HepG2 (cell line): ENCODE measurements around the gene C20orf144. TPM values are rescaled to one million over a fixed set of nuclear protein-coding genes. Genes with fewer than 3 reads are reported as not detected.

Experiments used
- AKAP8 ChIP-seq: sonication (generic); formaldehyde crosslinking; IDR thresholded peaks from 2 replicates; pipeline ENCODE4 v1.5.1; 2020; ENCODE audit warnings: mild to moderate bottlenecking, missing genetic modification reagents
- ATF7 ChIP-seq, 2 experiments: fragments of 450-650 bp in 1 of 2; sonication (generic) in 1 of 2; formaldehyde crosslinking in 1 of 2; IDR thresholded peaks; 2 replicates each; pipeline versions ENCODE4 v1.4.0 to v1.6.1; 2016 to 2020; ENCODE audit warnings: antibody characterized with exemption in 1 of 2, mild to moderate bottlenecking in 1 of 2, missing genetic modification reagents in 1 of 2
- FOXC1 ChIP-seq: sonication (generic); formaldehyde crosslinking; IDR thresholded peaks from 2 replicates; pipeline ENCODE4 v1.8.0; 2022; ENCODE audit warnings: mild to moderate bottlenecking, missing genetic modification reagents, borderline replicate concordance
- IRX3 ChIP-seq: sonication (generic); formaldehyde crosslinking; IDR thresholded peaks from 2 replicates; pipeline ENCODE4 v1.8.1; 2023; ENCODE audit warnings: mild to moderate bottlenecking, low read depth, missing genetic modification reagents, borderline replicate concordance
- KDM2A ChIP-seq: sonication (generic); formaldehyde crosslinking; IDR thresholded peaks from 2 replicates; pipeline ENCODE4 v1.4.0; 2020; ENCODE audit warnings: low read depth, missing genetic modification reagents, borderline replicate concordance
- POGZ ChIP-seq: sonication (generic); formaldehyde crosslinking; IDR thresholded peaks from 2 replicates; pipeline ENCODE4 v1.4.0; 2020; ENCODE audit warnings: mild to moderate bottlenecking, missing genetic modification reagents
- RBM22 ChIP-seq: fragments of 200-400 bp; formaldehyde crosslinking; optimal IDR thresholded peaks from 2 replicates; pipeline ENCODE3; 2017; ENCODE audit warnings: mild to moderate bottlenecking, low read length, moderate library complexity
- SAFB2 ChIP-seq: sonication (generic); formaldehyde crosslinking; IDR thresholded peaks from 2 replicates; pipeline ENCODE4 v1.5.1; 2020; ENCODE audit warnings: missing genetic modification reagents, low read depth, mild to moderate bottlenecking, borderline replicate concordance
- SMC3 ChIP-seq: IDR thresholded peaks from 2 replicates; pipeline ENCODE4 v1.6.1; 2011; ENCODE audit warnings: low read length, improper control_type of control experiment
- SNAI1 ChIP-seq: sonication (generic); formaldehyde crosslinking; IDR thresholded peaks from 2 replicates; pipeline ENCODE4 v1.5.0; 2020; ENCODE audit warnings: mild to moderate bottlenecking, missing genetic modification reagents, borderline replicate concordance
- ZBTB38 ChIP-seq: sonication (generic); formaldehyde crosslinking; IDR thresholded peaks from 2 replicates; pipeline ENCODE4 v1.5.1; 2020; ENCODE audit warnings: mild to moderate bottlenecking, missing genetic modification reagents
- ZFP36 ChIP-seq: fragments of 150-350 bp; IDR thresholded peaks from 2 replicates; pipeline ENCODE4 v1.6.1; 2018; ENCODE audit warnings: borderline replicate concordance, low read length, low read depth; ENCODE audit not compliant: partially characterized antibody
- ZNF547 ChIP-seq: sonication (generic); formaldehyde crosslinking; IDR thresholded peaks from 2 replicates; pipeline ENCODE4 v1.5.1; 2020; ENCODE audit warnings: mild to moderate bottlenecking, missing genetic modification reagents
- ZNF83 ChIP-seq: sonication (generic); formaldehyde crosslinking; IDR thresholded peaks from 2 replicates; pipeline ENCODE4 v1.4.0; 2020; ENCODE audit warnings: missing genetic modification reagents, mild to moderate bottlenecking, borderline replicate concordance
- ZSCAN25 ChIP-seq: sonication (generic); formaldehyde crosslinking; IDR thresholded peaks from 2 replicates; pipeline ENCODE4 v1.8.0; 2022; ENCODE audit warnings: mild to moderate bottlenecking, missing genetic modification reagents
- polyA plus RNA-seq, 8 experiments: library from polyadenylated mRNA; depleted of rRNA in 3 of 8; stranded (reverse) in 7 of 8; unstranded in 1 of 8; fragments of >200 nt; fragmentation: Illumina TruSeq in 4 of 8; extraction: Trizol in 4 of 8; gene quantifications; 2 replicates each; pipeline versions ENCODE4 v1.2.1 to v1.2.3, GENCODE V29; 2011 to 2016; ENCODE audit warnings: low read depth in 4 of 8, missing spikeins in 1 of 8, mixed read lengths in 1 of 8; ENCODE audit not compliant: insufficient read depth in 1 of 8
- total RNA-seq, 5 experiments: library from RNA; depleted of rRNA; stranded (reverse); fragments of >200 nt; fragmentation: Illumina TruSeq; extraction: Trizol; gene quantifications; 2 replicates each; pipeline ENCODE4 v1.2.3, GENCODE V29; 2016; ENCODE audit warnings: low read depth in 1 of 5
- TF ChIP-seq, protein P1 (sequence below), 2 experiments: sonication (generic) in 1 of 2; formaldehyde crosslinking in 1 of 2; IDR thresholded peaks; 2 replicates each; pipeline versions ENCODE4 v1.6.1 to v1.9.0; 2014 to 2022; ENCODE audit warnings: antibody characterized with exemption in 1 of 2, borderline replicate concordance in 1 of 2, inconsistent platforms in 1 of 2, low read depth in 1 of 2, missing genetic modification reagents in 1 of 2
- TF ChIP-seq, protein P2 (sequence below): sonication (generic); formaldehyde crosslinking; IDR thresholded peaks from 2 replicates; pipeline ENCODE4 v1.4.0; 2020; ENCODE audit warnings: mild to moderate bottlenecking, missing genetic modification reagents
- TF ChIP-seq, protein P3 (sequence below): sonication (generic); formaldehyde crosslinking; IDR thresholded peaks from 2 replicates; pipeline ENCODE4 v1.4.0; 2020; ENCODE audit warnings: missing genetic modification reagents, borderline replicate concordance

Gene C20orf144
- total and polyA plus RNA-seq, 2 of the 13 experiments (the other 11 are each of a cell fraction or from before 2014, with no cell fraction given): 0.09 to 0.16 TPM

DNA sequence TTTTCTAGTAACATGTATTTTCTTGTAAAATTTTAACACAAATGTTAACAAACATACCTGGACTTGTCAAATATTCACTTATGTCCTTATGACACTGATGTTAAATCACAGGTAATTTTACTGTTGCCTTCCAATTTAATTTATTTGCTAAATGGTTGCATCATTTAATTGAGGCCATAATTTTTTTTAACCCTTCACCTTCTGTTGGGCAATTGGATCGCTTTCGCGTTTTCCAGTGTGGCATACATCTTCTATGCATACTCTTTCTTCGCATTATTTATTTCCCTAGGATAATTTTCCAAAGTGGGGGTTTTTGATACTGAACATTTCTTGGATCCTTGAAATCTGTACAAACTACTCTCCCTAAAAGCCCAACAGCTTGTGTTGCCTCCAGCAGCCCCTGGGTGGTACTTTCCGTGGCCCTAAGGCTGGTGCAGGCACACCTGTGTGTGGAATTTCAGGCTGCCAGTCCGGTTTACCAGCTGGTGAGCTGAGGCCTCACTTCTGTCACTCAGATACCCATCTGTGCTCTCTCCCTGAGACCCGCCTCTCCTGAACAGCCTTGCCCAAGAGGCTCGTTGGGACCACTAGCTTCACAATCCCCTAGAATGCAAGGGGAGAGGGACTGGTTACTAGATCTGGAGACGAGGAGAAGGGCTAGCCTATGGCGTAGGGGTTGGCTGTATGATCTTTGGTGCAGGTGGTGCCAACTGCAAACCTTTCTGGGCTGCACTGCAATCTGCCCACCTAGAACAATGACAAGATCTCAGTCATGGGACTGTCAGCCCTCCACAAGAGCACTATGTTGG lies 11.2 kb upstream of the C20orf144 start (continued):
- TF ChIP-seq, protein P1, sequence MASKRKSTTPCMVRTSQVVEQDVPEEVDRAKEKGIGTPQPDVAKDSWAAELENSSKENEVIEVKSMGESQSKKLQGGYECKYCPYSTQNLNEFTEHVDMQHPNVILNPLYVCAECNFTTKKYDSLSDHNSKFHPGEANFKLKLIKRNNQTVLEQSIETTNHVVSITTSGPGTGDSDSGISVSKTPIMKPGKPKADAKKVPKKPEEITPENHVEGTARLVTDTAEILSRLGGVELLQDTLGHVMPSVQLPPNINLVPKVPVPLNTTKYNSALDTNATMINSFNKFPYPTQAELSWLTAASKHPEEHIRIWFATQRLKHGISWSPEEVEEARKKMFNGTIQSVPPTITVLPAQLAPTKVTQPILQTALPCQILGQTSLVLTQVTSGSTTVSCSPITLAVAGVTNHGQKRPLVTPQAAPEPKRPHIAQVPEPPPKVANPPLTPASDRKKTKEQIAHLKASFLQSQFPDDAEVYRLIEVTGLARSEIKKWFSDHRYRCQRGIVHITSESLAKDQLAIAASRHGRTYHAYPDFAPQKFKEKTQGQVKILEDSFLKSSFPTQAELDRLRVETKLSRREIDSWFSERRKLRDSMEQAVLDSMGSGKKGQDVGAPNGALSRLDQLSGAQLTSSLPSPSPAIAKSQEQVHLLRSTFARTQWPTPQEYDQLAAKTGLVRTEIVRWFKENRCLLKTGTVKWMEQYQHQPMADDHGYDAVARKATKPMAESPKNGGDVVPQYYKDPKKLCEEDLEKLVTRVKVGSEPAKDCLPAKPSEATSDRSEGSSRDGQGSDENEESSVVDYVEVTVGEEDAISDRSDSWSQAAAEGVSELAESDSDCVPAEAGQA (IDR thresholded peaks at IDR 0.05; ENCODE audit: low read depth): no peak
- TF ChIP-seq, protein P1 (CRISPR knock-in tag; IDR thresholded peaks at IDR 0.05; ENCODE audit: borderline replicate concordance): no peak
- TF ChIP-seq ZNF83 (CRISPR knock-in tag): no peak
- TF ChIP-seq AKAP8 (CRISPR knock-in tag): peak; percentile 88
- TF ChIP-seq KDM2A (CRISPR knock-in tag): peak; percentile 16; the same call in 1 of the 2 replicates
- peak; percentile 89 for TF ChIP-seq RBM22
- TF ChIP-seq FOXC1 (CRISPR knock-in tag): no peak
- TF ChIP-seq IRX3 (CRISPR knock-in tag): no peak
- TF ChIP-seq ZFP36: no peak
- no peak for TF ChIP-seq POGZ (CRISPR knock-in tag)
- TF ChIP-seq ZBTB38: 0 out of 2 replicates have a peak, but pooled peaks have one; percentile 21
- TF ChIP-seq ZSCAN25 (CRISPR knock-in tag): no peak
- no peak for TF ChIP-seq SMC3
- 0 out of 2 replicates have a peak, but pooled peaks have one; percentile 72 for TF ChIP-seq SAFB2 (CRISPR knock-in tag)
- no peak for TF ChIP-seq SNAI1
- no peak for TF ChIP-seq ZNF547 (CRISPR knock-in tag)
- peak; percentile 42; the same call in 1 of the 2 replicates for TF ChIP-seq ATF7 (IDR thresholded peaks at IDR 0.05)
- TF ChIP-seq ATF7 (CRISPR knock-in tag; IDR thresholded peaks at IDR 0.05): no peak
- TF ChIP-seq, protein P2, sequence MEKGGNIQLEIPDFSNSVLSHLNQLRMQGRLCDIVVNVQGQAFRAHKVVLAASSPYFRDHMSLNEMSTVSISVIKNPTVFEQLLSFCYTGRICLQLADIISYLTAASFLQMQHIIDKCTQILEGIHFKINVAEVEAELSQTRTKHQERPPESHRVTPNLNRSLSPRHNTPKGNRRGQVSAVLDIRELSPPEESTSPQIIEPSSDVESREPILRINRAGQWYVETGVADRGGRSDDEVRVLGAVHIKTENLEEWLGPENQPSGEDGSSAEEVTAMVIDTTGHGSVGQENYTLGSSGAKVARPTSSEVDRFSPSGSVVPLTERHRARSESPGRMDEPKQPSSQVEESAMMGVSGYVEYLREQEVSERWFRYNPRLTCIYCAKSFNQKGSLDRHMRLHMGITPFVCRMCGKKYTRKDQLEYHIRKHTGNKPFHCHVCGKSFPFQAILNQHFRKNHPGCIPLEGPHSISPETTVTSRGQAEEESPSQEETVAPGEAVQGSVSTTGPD (CRISPR knock-in tag): no peak
- TF ChIP-seq, protein P3, sequence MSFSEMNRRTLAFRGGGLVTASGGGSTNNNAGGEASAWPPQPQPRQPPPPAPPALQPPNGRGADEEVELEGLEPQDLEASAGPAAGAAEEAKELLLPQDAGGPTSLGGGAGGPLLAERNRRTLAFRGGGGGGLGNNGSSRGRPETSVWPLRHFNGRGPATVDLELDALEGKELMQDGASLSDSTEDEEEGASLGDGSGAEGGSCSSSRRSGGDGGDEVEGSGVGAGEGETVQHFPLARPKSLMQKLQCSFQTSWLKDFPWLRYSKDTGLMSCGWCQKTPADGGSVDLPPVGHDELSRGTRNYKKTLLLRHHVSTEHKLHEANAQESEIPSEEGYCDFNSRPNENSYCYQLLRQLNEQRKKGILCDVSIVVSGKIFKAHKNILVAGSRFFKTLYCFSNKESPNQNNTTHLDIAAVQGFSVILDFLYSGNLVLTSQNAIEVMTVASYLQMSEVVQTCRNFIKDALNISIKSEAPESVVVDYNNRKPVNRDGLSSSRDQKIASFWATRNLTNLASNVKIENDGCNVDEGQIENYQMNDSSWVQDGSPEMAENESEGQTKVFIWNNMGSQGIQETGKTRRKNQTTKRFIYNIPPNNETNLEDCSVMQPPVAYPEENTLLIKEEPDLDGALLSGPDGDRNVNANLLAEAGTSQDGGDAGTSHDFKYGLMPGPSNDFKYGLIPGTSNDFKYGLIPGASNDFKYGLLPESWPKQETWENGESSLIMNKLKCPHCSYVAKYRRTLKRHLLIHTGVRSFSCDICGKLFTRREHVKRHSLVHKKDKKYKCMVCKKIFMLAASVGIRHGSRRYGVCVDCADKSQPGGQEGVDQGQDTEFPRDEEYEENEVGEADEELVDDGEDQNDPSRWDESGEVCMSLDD (CRISPR knock-in tag): no peak
